HG03439 (cell line): Measurements from ENCODE around the gene ACP7.
"Not testable (repeated sequence)": the region's sequence is repeated elsewhere in the genome, so short reads cannot be mapped to it uniquely, and the experiment has no call there.

Source experiments
- ATAC-seq: cut with Tn5 transposase; IDR thresholded peaks from one replicate; pipeline ENCODE4 v1.9.1; 2021; ENCODE audit warnings: mild to moderate bottlenecking, moderate library complexity; ENCODE audit not compliant: unreplicated experiment

The ACP7 gene

GRCh38 chr19:39103151-39103550 is 19.0 kb downstream of the ACP7 start:
- ATAC-seq: no peak

- ATAC-seq: no peak
These were observed 20.0 kb downstream of the ACP7 start for GRCh38 chr19:39104186-39104596.

- ATAC-seq: no peak
These were observed 22.0 kb downstream of the ACP7 start for GRCh38 chr19:39106194-39106593.

GRCh38 chr19:39109641-39110040 is 25.5 kb downstream of the ACP7 start:
- ATAC-seq: no peak

GRCh38 chr19:39110263-39110967 is 26.2 kb downstream of the ACP7 start:
- ATAC-seq: no peak

- ATAC-seq: no peak
These were observed 27.5 kb downstream of the ACP7 start for GRCh38 chr19:39111593-39112199.

- ATAC-seq: no peak
These were observed 28.2 kb downstream of the ACP7 start for GRCh38 chr19:39112338-39112890.

GRCh38 chr19:39113199-39113598 is 29.0 kb downstream of the ACP7 start:
- no peak for ATAC-seq

GRCh38 chr19:39115105-39115847 is 31.1 kb downstream of the ACP7 start:
- no peak for ATAC-seq

- not testable (repeated sequence) for ATAC-seq
These were observed 32.9 kb downstream of the ACP7 start for GRCh38 chr19:39117023-39117422.

GRCh38 chr19:39119830-39120229 is 35.7 kb downstream of the ACP7 start:
- no peak for ATAC-seq

- ATAC-seq: no peak
These were observed 39.0 kb downstream of the ACP7 start for GRCh38 chr19:39122934-39123731.

GRCh38 chr19:39124136-39124764 is 40.1 kb downstream of the ACP7 start:
- ATAC-seq: no peak

GRCh38 chr19:39125199-39125553 is 41.0 kb downstream of the ACP7 start:
- ATAC-seq: no peak

- ATAC-seq: peak; percentile 87
These were observed 41.6 kb downstream of the ACP7 start, which contains the start of gene PAK4 for GRCh38 chr19:39125554-39126311. PAK4 (plus strand) TSS chr19:39125786; CDS start chr19:39169554, 43,768 bp downstream.

GRCh38 chr19:39126312-39127187 is 42.4 kb downstream of the ACP7 start:
- ATAC-seq: no peak

- ATAC-seq: no peak
These were observed 43.8 kb downstream of the ACP7 start for GRCh38 chr19:39127812-39128515.

- no peak for ATAC-seq
These were observed 44.4 kb downstream of the ACP7 start for GRCh38 chr19:39128516-39129079.
